SH-SY5Y (cell line): Measurements from ENCODE around the gene FMO1.

Source experiments
- GATA2 ChIP-seq: IDR thresholded peaks from 2 replicates; pipeline ENCODE4 v1.6.1; 2011; ENCODE audit warnings: mild to moderate bottlenecking, low read depth, low read length
- GATA3 ChIP-seq: IDR thresholded peaks from 2 replicates; pipeline ENCODE4 v1.6.1; 2011; ENCODE audit warnings: low read depth, mild to moderate bottlenecking, low read length, moderate library complexity

DNA sequence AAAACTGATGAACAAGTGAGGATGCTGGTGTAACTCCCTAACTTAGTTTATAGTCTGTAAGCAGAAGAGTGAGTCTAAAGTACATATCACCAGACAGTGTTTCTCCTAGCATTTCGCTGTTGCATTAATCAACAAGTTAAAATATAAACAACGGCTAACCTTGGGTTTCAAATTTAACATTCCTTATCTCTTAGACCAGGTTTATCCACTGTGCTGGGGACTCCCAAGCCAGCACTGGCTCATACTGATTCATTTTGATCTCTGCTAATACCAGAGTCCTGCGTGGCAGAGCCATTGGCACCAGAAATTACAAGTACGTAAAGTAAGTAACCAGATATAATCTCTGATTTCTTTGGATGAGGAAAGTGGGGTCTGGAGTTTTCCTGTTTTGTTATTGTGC is at the start of gene FMO1:
- TF ChIP-seq GATA2 (no peak), GATA3 (no peak)
